ENCODE data around the gene CHRNB4.
A peak's percentile ranks its signal among the peaks of the same experiment; 100 is the strongest.

Gene CHRNB4

DNA sequence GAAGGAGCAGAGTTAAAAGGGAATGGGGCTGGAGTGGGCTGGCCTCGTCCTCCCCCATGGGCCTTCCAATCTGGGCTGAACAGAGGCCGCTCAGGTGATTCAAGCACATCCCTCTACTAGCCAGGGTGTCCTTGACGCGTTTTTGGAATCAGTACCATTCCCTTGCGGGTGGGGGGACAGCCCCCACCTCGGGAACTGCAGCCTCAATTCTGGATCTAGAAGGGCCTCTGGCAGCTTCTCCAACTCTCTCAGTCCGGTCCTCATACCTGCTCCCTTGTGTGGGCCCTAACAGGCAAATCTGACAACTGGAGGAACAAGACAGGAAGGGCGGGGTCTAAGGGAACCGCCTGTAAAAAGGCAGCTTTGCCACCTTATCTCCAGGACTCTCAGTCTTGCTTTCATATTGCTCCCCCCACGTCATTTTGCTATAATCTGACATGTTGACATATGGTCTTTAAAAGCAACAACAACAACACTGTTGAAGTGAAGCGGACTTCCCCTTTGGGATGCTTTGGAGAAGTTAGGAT, 802 bp upstream of the CHRNB4 start:
- no peak overlapping the region for H3K9ac ChIP-seq (ENCODE audit: low read length)
- no peak for DNase-seq (ENCODE audit: low read depth)
- no peak overlapping the region for H3K4me3 ChIP-seq (ENCODE audit: low read length)
- no peaks in the 10 kb centered on the region for H3K36me3 ChIP-seq (ENCODE audit: control insufficient read depth, insufficient read depth, low read length, severe bottlenecking)
- H3K4me1 ChIP-seq (ENCODE audit: control insufficient read depth, insufficient read depth, low read length): no peaks in the 10 kb centered on the region
- no peaks in the 10 kb centered on the region for H3K9me3 ChIP-seq (ENCODE audit: control insufficient read depth, low read length)
- H3K27me3 ChIP-seq (replicated peaks; ENCODE audit: control insufficient read depth, insufficient read depth, low read length): peaks cover 37% of the 10 kb centered on the region

DNA sequence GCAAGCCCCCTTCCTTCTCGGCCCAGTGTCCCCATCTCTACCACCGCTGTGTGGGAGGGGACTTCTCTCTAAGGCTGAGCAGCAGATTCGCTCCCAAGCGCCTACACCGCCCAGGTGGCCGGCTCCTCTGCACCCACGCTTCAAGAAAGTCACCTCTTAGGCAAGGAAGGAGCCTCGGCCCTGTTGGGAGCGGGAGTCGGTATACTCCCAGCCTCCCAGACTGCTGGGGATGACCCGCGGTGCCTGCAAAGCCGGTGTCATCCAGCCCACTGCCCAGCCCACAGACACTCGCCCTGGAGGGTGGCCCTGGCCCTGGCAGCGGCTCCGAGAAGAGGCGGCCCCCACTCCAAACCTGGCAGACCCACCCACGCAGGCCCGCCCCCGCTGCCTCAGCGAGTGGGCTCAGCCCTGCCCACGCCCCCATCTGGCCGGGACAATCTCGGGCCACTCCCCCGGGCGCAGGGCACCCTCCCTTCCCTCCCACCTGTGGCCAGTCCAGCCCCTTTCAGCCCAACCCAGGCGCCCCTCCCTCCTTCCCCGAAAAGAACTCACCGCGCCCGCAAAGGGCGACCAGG, 396 bp downstream of the CHRNB4 start:
- DNase-seq (ENCODE audit: low read depth): no peak
- H3K4me3 ChIP-seq (ENCODE audit: low read length): peak overlapping the region; percentile 52
- H3K9me3 ChIP-seq (ENCODE audit: control insufficient read depth, low read length): no peaks in the 10 kb centered on the region
- no peaks in the 10 kb centered on the region for H3K36me3 ChIP-seq (ENCODE audit: control insufficient read depth, insufficient read depth, low read length, severe bottlenecking)
- H3K27me3 ChIP-seq (replicated peaks; ENCODE audit: control insufficient read depth, insufficient read depth, low read length): peaks cover 44% of the 10 kb centered on the region
- no peaks in the 10 kb centered on the region for H3K4me1 ChIP-seq (ENCODE audit: control insufficient read depth, insufficient read depth, low read length)
- H3K9ac ChIP-seq (ENCODE audit: low read length): no peak overlapping the region

- Histone ChIP-seq H3K9ac (ENCODE audit: low read length) (no peak overlapping the region), H3K4me1 (ENCODE audit: control insufficient read depth, insufficient read depth, low read length) (no peaks in the 10 kb centered on the region), H3K36me3 (ENCODE audit: control insufficient read depth, insufficient read depth, low read length, severe bottlenecking) (no peaks in the 10 kb centered on the region), H3K9me3 (ENCODE audit: control insufficient read depth, low read length) (peaks cover under 1% of the 10 kb centered on the region), H3K4me3 (ENCODE audit: low read length) (no peak overlapping the region), H3K27me3 (replicated peaks; ENCODE audit: control insufficient read depth, insufficient read depth, low read length) (peaks cover 54% of the 10 kb centered on the region)
- peak; percentile 75 for DNase-seq (ENCODE audit: low read depth)
These were observed 2.2 kb downstream of the CHRNB4 start for GRCh38 chr15:78638658-78639314.

GRCh38 chr15:78637776-78638435, 3.1 kb downstream of the CHRNB4 start:
- peaks cover 10% of the 10 kb centered on the region for H3K9me3 ChIP-seq (ENCODE audit: control insufficient read depth, low read length)
- H3K27me3 ChIP-seq (replicated peaks; ENCODE audit: control insufficient read depth, insufficient read depth, low read length): peaks cover 53% of the 10 kb centered on the region

GRCh38 chr15:78636378-78636859, 4.6 kb downstream of the CHRNB4 start:
- Histone ChIP-seq H3K9ac (ENCODE audit: low read length) (no peak overlapping the region), H3K4me3 (ENCODE audit: low read length) (no peak overlapping the region), H3K9me3 (ENCODE audit: control insufficient read depth, low read length) (peaks cover 14% of the 10 kb centered on the region), H3K27me3 (replicated peaks; ENCODE audit: control insufficient read depth, insufficient read depth, low read length) (peaks cover 46% of the 10 kb centered on the region), H3K4me1 (ENCODE audit: control insufficient read depth, insufficient read depth, low read length) (no peaks in the 10 kb centered on the region), H3K36me3 (ENCODE audit: control insufficient read depth, insufficient read depth, low read length, severe bottlenecking) (no peaks in the 10 kb centered on the region)
- DNase-seq (ENCODE audit: low read depth): no peak

More at GRCh38 chr15:78637776-78638435, 3.1 kb downstream of the CHRNB4 start:
- Histone ChIP-seq H3K36me3 (ENCODE audit: control insufficient read depth, insufficient read depth, low read length, severe bottlenecking) (no peaks in the 10 kb centered on the region), H3K4me3 (ENCODE audit: low read length) (no peak overlapping the region), H3K4me1 (ENCODE audit: control insufficient read depth, insufficient read depth, low read length) (no peaks in the 10 kb centered on the region), H3K9ac (ENCODE audit: low read length) (no peak overlapping the region)
- DNase-seq (ENCODE audit: low read depth): no peak

DNA sequence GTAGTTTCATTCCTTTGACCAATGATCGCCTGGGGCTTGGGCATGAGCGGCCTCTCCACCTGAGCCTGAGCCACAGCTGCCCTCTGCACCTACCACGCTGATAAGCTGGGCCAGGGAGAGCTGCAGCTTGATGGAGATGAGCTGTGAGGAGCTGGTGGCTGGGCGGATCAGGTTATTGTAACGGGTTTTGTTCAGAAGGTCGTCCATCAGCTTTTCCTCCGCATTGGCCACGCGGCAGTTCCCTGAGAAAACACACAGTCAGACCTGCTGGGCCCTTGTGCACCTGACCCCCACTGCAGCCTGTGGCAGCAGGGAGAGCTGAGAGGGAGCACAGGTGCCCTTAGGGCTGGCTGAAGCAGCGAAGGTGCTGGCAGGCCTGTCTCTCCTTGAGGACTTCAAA, 5.7 kb downstream of the CHRNB4 start:
- H3K9me3 ChIP-seq (ENCODE audit: control insufficient read depth, low read length): peaks cover 14% of the 10 kb centered on the region
- no peak for DNase-seq (ENCODE audit: low read depth)

DNA sequence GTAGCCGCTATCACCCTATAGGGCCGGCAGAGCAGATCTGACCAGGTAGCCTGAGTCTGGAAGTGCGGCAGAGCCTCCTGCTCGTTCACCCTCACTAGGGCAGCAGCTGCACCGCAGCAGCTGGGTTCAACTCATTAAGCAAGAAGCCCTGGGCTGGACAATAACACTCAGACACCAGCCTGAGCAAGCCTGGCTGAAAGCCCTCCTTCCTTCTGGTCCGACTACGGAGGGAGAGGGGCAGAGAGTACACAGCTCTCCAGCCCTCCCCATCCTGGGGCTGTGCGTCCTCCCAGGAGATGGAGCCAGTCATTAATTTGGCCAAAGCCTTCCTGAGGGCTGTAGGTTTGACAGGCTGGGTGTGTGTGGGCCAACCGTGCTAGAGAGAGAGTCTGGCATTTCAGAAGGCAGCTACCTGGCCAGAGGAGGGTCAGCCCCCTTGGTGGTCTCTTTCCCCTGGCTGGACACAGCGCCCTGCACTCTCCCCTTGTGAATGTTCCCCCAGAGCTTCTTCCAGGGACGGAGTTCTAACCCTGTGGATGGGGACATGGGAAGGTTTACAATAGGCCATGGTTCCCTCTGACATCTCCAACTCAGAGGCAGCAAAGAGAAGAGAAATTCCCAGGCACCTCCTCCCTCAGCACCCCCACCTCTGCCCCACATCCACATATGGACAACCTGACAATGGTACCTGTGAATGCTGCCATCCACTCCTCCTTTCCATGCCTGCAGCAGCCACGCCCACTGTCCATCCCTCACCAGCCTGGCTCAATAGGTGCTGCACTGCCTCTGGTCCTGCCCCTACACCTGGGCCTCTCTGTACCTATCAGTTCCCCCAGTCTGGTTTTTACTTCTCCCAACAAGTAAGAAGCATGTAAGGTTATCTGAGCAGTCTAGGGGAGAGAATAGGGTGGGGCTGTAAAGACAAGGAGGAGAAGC, 6.5 kb downstream of the CHRNB4 start:
- Histone ChIP-seq H3K4me1 (ENCODE audit: control insufficient read depth, insufficient read depth, low read length) (no peaks in the 10 kb centered on the region), H3K36me3 (ENCODE audit: control insufficient read depth, insufficient read depth, low read length, severe bottlenecking) (no peaks in the 10 kb centered on the region), H3K4me3 (ENCODE audit: low read length) (no peak overlapping the region), H3K9ac (ENCODE audit: low read length) (no peak overlapping the region), H3K27me3 (replicated peaks; ENCODE audit: control insufficient read depth, insufficient read depth, low read length) (peaks cover 37% of the 10 kb centered on the region), H3K9me3 (ENCODE audit: control insufficient read depth, low read length) (peaks cover 14% of the 10 kb centered on the region)
- no peak for DNase-seq (ENCODE audit: low read depth)

More for the DNA sequence above, 5.7 kb downstream of the CHRNB4 start:
- H3K4me1 ChIP-seq (ENCODE audit: control insufficient read depth, insufficient read depth, low read length): no peaks in the 10 kb centered on the region
- no peaks in the 10 kb centered on the region for H3K36me3 ChIP-seq (ENCODE audit: control insufficient read depth, insufficient read depth, low read length, severe bottlenecking)
- peaks cover 40% of the 10 kb centered on the region for H3K27me3 ChIP-seq (replicated peaks; ENCODE audit: control insufficient read depth, insufficient read depth, low read length)
- H3K4me3 ChIP-seq (ENCODE audit: low read length): no peak overlapping the region
- H3K9ac ChIP-seq (ENCODE audit: low read length): no peak overlapping the region

DNA sequence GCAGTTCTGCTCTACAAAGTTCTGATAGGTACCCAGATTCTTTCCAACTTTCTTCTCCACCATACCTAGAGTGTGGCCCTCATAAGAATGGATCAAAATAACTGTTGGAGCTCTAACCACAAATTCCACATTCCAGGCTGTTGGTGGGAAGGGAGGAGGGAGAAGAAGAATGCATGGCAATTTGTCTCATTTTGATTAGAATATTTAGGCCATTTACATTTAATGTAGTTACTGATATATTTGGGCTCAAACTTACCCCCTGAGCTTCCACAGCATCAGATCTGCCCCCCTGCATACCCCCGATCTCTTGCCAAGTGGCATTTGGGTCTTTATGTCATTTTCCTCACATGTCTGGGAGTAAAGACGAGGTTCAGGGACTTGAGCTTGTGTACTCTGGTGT, 7.7 kb downstream of the CHRNB4 start:
- Histone ChIP-seq H3K9ac (ENCODE audit: low read length) (no peak overlapping the region), H3K27me3 (replicated peaks; ENCODE audit: control insufficient read depth, insufficient read depth, low read length) (peaks cover 48% of the 10 kb centered on the region)

GRCh38 chr15:78630886-78631633, 9.9 kb downstream of the CHRNB4 start:
- no peak overlapping the region for H3K4me3 ChIP-seq (ENCODE audit: low read length)
- H3K9me3 ChIP-seq (ENCODE audit: control insufficient read depth, low read length): peaks cover 14% of the 10 kb centered on the region
- no peak overlapping the region for H3K9ac ChIP-seq (ENCODE audit: low read length)
- DNase-seq (ENCODE audit: low read depth): no peak
- H3K36me3 ChIP-seq (ENCODE audit: control insufficient read depth, insufficient read depth, low read length, severe bottlenecking): no peaks in the 10 kb centered on the region
- H3K4me1 ChIP-seq (ENCODE audit: control insufficient read depth, insufficient read depth, low read length): no peaks in the 10 kb centered on the region
- H3K27me3 ChIP-seq (replicated peaks; ENCODE audit: control insufficient read depth, insufficient read depth, low read length): peaks cover 51% of the 10 kb centered on the region

More for the DNA sequence above, 7.7 kb downstream of the CHRNB4 start:
- Histone ChIP-seq H3K36me3 (ENCODE audit: control insufficient read depth, insufficient read depth, low read length, severe bottlenecking) (no peaks in the 10 kb centered on the region), H3K9me3 (ENCODE audit: control insufficient read depth, low read length) (peaks cover 14% of the 10 kb centered on the region), H3K4me1 (ENCODE audit: control insufficient read depth, insufficient read depth, low read length) (no peaks in the 10 kb centered on the region), H3K4me3 (ENCODE audit: low read length) (no peak overlapping the region)
- DNase-seq (ENCODE audit: low read depth): no peak

DNA sequence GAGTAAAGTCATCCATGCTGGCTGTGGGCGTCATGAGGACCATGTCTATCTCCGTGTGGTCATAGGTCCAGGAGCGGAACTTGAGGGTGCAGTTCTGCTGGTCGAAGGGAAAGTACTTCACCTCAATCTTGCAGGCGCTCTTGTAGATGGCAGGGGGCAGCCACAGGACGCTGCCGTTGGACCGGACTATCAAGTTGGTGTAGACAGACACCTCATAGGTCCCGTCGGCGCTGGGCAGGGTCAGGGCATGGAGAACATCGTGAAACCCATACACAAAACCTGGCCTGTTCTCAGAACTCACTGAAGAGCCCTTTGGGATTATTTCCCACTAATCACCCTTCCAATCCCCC, 11.3 kb downstream of the CHRNB4 start:
- H3K9ac ChIP-seq (ENCODE audit: low read length): no peak overlapping the region
- H3K4me1 ChIP-seq (ENCODE audit: control insufficient read depth, insufficient read depth, low read length): no peaks in the 10 kb centered on the region
- DNase-seq (ENCODE audit: low read depth): no peak
- H3K4me3 ChIP-seq (ENCODE audit: low read length): no peak overlapping the region
- peaks cover 14% of the 10 kb centered on the region for H3K9me3 ChIP-seq (ENCODE audit: control insufficient read depth, low read length)
- peaks cover 61% of the 10 kb centered on the region for H3K27me3 ChIP-seq (replicated peaks; ENCODE audit: control insufficient read depth, insufficient read depth, low read length)
- H3K36me3 ChIP-seq (ENCODE audit: control insufficient read depth, insufficient read depth, low read length, severe bottlenecking): no peaks in the 10 kb centered on the region

Data from adipocyte (in vitro differentiated cells).